NCI-H82 treated with DMSO at 0.1 percent for 48 hours (cell line): Measurements from ENCODE around the gene FNDC11.

Experiments
- DNase-seq: peaks from one replicate; lab custom pipeline; 2025; ENCODE audit not compliant: unreplicated experiment; lab: John Stamatoyannopoulos, UW

Gene FNDC11

GRCh38 chr20:63539441-63540370 is 14.3 kb upstream of the FNDC11 start:
- DNase-seq = no peak

GRCh38 chr20:63540417-63541186 is 13.4 kb upstream of the FNDC11 start:
- no peak for DNase-seq

DNA sequence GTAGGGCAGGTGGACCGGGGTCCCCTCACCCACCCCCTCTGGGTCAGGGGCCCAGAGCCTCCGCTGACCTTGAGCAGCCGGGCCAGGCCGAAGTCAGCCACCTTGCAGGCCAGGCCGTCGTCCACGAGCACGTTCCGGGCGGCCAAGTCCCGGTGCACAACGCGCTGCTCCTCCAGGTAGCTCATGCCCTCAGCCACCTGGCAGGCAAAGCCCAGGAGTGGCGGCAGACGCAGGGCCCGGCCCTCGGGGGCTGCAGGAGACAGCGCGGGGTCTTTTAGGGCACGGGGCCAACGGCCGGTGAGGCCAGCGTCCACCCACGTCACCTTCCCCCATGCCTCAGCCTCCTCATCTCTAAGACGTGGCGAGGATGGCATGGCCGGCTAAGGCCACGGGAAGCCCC is 12.6 kb upstream of the FNDC11 start:
- DNase-seq = no peak

DNA sequence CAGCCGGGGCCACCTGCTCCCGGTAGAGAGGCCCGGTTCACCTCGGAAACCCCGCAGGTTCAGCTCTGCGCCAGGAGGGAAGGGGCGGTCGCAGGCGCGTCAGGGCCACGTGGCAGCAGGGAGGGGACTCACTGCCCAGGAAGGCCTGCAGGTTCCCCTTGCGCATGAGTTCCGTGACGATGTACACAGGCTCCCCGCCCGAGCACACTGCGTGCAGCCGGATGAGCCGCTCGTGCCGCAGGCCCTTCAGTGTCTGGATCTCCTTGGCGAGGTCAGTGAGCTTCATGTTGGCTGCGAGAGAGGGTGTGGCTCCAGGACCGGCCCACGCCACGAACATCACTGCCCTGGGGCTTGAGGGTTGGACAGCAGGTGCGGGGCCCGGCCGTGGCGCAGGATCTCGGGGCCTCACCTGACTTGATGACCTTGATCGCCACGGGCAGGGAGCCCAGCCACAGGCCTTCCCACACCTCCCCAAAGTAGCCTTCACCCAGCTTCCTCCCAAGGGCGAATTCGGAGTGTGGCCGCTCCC is 11.9 kb upstream of the FNDC11 start:
- no peak for DNase-seq

DNA sequence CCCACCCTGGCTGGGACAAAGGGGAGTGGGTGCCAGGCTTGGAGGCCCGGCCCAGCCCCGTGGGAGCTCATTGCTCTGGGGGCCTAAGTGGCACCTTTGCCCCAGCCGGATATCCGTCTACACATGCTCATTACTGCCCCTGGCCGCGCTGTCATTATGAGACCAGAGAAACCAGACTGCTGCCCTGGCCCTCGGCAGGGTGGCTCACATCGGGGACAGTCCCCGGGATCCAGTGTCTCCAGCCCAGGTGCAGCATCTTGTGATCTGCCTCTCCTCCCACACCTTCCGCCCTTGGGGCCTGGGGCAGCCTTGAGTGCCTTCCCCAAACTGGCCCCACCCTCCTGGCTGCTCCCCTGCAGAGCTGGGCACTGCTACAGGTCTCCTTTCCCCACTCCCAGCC is 11.3 kb upstream of the FNDC11 start:
- DNase-seq = no peak

DNA sequence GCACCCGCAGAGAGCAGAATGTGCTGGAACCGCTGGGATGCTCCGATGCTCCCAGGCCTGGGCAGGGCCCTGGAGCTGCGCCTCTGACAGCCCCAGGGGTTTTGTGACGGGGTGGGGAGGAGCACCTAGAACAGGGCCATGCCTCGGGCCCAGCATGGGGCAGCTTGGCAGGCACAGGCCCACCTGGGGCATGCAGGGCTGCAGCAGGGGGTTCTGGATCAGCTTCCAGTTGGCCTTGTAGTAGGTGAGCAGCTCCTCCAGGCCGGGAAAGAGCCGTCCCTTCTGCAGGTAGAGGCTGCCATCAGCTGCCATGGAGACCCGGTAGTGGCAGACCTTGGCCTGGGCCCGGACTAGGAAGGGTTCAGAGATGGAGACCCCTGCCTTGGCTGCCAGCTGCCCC is 10.8 kb upstream of the FNDC11 start:
- DNase-seq = no peak

DNA sequence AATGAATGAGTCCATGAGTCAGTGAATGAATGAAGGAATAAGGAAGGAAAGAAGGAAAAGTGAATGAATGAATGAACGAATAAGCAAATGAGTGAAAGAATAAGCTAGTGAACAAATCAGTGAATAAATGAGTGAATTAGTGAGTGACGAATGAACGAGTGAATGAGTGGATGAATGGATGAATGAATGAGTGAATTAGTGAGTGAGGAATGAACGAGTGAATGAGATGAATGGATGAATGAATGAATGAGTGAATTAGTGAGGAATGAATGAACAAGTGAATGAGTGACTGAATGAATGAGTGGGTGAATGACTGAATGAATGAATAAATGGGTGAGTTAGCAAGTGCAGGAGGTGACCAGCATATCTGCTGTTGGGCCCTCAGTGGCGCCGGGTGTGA is 10.2 kb upstream of the FNDC11 start:
- DNase-seq = no peak

DNA sequence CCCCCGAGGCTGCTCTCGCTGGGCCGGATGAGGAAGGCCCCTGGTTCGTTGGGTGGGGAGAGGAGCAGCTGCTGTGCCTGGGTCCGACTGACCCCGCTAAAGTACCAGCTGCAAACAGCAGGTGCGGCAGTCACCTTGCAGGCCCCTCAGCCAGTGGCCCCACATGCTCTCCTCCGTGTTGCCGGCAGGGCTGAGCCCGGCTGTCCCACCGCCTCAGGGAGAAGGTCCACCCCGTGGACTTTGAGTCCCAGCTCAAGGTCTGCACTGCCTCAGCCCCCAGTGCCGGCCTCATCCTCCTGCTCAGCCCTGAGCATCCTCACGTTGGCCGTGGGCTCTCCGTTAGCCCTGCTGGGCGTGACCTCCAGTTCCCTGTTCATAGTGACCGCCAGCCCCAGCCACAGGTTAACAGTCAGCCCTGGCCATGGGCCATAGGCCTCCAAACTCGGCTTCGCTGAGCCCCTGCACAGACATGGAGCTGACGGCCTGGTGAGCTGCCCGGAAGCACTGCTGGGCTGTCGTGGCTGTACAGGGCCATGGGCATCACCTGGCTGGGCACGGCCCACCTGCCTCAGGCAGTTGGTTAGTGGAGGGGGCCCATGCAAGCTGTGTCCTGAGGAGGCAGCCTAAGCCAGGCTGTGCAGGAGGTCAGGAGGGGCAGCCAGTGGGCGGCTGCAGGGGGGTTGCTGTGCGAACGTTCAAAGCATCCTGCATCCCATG is 9.6 kb upstream of the FNDC11 start:
- DNase-seq = no peak

GRCh38 chr20:63544958-63545516 is 8.9 kb upstream of the FNDC11 start:
- no peak for DNase-seq

DNA sequence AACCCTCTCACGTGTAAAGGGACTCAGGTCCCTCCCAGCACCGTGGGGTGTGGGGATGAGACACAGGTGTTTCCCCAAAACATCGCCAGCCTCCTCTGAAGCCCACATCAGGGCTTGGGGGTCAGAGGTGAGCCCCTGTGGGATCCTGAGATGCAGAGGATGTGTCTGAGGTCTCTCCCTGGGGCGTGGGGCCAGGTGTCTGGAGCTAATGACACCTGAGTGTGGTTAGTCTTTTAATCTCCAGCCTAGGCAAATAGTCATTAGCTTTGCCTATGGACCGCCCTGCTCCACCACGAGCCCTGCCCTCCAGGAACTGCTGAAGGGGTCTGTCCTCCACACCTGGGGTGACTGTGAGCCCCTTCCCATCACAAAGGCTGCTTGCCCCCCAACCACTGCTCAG is 8.1 kb upstream of the FNDC11 start:
- no peak for DNase-seq

DNA sequence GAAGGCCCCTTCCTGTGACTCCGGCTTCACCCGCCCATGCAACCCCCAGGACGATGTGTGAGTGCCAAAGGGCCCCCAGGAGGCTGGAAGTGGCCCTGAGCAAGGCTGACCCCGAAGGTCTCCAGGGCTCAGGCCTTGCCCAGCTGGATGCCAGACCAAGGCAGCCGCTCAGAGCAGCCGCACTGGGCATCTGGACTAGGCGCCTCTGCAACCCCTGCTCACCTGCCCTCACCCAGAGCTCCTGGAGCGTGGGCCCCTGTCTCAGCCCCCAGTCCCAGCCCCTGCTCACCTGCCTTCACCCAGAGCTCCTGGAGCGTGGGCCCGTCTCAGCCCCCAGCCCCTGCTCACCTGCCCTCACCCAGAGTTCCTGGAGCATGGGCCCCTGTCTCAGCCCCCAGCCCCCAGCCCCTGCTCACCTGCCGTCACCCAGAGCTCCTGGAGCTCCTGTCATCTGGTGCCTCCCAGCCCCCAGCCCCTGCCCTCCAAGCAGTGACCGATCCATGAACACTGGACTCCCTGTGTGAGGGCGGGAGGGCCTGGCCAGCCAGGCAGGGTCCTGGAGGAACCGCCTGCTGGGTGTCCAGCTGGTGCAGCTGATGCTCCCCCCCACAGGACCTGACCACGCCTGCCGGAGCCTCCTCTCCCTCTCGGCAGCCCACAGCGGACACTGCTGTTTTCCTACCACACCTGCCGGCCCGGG is 7.6 kb upstream of the FNDC11 start:
- no peak for DNase-seq

- DNase-seq = no peak
These were observed 6.8 kb upstream of the FNDC11 start for GRCh38 chr20:63546956-63547724.

- DNase-seq = no peak
These were observed 6.1 kb upstream of the FNDC11 start, which contains the start of gene SRMS for GRCh38 chr20:63547725-63548480. TSS of gene SRMS (minus strand) at chr20:63547749. CDS start at chr20:63547463, 286 bp downstream.

DNA sequence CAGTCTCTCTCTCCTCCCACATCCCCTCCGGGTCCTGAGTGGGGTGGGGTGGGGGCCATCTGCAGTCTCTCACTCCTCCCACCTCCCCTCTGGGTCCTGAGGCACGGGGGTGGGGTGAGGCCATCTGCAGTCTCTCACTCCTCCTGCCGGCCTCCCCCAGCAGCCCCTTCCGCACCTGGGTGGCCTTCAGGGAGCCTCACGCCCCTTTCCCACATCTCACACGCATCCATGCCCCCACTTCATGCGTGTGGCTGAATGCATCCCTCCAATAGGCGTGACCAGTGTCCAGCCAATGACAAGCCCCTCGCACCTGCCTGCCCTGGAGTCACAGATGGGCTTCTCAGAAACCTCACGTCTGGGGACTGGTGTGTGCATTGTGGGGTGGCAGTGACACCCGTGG is 5.4 kb upstream of the FNDC11 start:
- DNase-seq = no peak

DNA sequence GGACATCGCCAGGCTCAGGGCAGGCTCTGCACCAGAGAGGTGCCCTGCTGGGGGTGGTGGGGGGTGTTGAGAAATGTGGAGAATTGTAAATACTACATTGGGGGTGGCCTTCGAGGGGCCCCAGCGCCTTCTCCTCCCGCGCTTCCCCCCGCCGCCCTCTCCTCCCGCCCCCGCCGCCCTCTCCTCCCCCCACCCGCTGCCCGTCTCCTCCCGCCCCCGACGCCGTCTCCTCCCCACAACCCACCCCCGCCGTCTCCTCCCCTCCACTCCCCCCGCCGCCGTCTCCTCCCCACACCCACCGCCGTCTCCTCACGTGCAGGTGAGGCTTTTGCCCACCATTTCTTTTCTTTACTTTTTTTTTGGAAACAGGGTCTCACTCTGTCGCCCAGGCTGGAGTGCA is 4.9 kb upstream of the FNDC11 start:
- DNase-seq = no peak

DNA sequence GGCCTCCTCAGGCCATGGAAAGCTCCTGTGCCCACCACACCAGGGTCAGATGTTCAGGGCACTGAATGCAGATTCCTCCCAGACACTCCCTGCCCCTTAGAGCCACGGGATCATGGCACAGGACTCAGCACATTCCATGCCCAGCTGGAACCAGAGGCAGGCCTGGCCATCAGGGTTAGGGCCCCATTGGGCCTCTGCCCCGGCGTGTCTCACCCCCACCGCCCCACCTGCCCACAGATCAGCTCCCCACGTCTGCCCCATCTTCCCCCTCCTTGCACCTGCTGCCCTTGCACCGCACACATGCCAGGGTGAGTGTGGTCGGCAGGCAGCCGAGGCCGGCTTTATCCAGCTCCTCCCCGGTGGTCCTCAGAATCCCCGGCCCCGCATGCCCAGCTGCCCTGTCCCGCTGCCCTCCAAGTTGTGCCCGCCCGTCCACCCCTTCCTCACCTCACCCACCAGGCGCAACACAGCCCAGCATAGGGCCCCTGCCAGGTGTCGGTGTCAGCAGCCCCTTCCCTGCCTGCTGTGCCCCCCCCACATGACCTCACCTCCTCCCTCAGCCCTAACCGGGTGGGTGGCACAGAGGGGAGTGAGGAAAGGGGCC is 4.2 kb upstream of the FNDC11 start:
- no peak for DNase-seq

GRCh38 chr20:63551068-63551467 is 2.9 kb upstream of the FNDC11 start:
- no peak for DNase-seq

- DNase-seq = no peak
These were observed 1.3 kb upstream of the FNDC11 start for GRCh38 chr20:63552481-63553249.
